Measurements from ENCODE around the gene STIP1. TPM values are rescaled to one million over a fixed set of nuclear protein-coding genes. Genes with fewer than 3 reads are reported as not detected.

Gene STIP1
- total RNA-seq, 1 experiment from 2014 or later, result 338 TPM

GRCh38 chr11:64178951-64179639 lies 6.9 kb upstream of the STIP1 start:
- no peak overlapping the region for H3K14ac ChIP-seq (ENCODE audit: insufficient read depth, low read length)
- H3K9me3 Mint-ChIP-seq, result peaks cover 2 to 5% of the 10 kb centered on the region in 2 experiments
- H3K4me1 ChIP-seq (ENCODE audit: insufficient read depth, low read length), result peaks cover 4% of the 10 kb centered on the region; the same call in 1 of the 2 replicates
- H3K4me2 ChIP-seq (ENCODE audit: insufficient read depth, insufficient read length, low read length), result no peak overlapping the region
- H3K27ac ChIP-seq (ENCODE audit: insufficient read length, low read depth, low read length), result no peak overlapping the region
- H3K23me2 ChIP-seq (ENCODE audit: insufficient read length, low read depth, low read length, poor library complexity, severe bottlenecking), result no peaks in the 10 kb centered on the region
- no peak overlapping the region for H2AK5ac ChIP-seq (ENCODE audit: insufficient read length, low read length)
- H3K36me3 Mint-ChIP-seq (ENCODE audit: insufficient read depth in 1 of 3, low read depth in 3 of 3), result peaks cover 20 to 34% (median 24%) of the 10 kb centered on the region in 3 experiments; a peak in 6 of 7 replicates
- no peak overlapping the region for H3K4me3 Mint-ChIP-seq
- no peak overlapping the region for H3K27ac Mint-ChIP-seq
- no peak overlapping the region for H2BK120ac ChIP-seq (ENCODE audit: low read depth, low read length, poor library complexity, severe bottlenecking)
- no peaks in the 10 kb centered on the region; the same call in 1 of the 2 replicates for H3K27me3 ChIP-seq (ENCODE audit: insufficient read depth, low read length)
- H3K79me1 ChIP-seq (ENCODE audit: insufficient read depth, low read depth, low read length, poor library complexity, severe bottlenecking), result no peaks in the 10 kb centered on the region
- H3K27me3 Mint-ChIP-seq (ENCODE audit: low read depth), result peaks cover 2% of the 10 kb centered on the region
- H4K91ac ChIP-seq (ENCODE audit: insufficient read length, low read depth, low read length), result no peak overlapping the region
- no peak for TF ChIP-seq CTCF (conservative IDR thresholded peaks at IDR 0.05)
- no peaks in the 10 kb centered on the region for H3K9me3 ChIP-seq (ENCODE audit: control insufficient read depth, low read depth, low read length)
- no peak overlapping the region for H3K4ac ChIP-seq (ENCODE audit: low read depth, low read length)
- no peak overlapping the region for H4K5ac ChIP-seq (ENCODE audit: insufficient read length, low read depth, low read length)
- H3K18ac ChIP-seq (ENCODE audit: insufficient read length, low read depth, low read length), result no peak overlapping the region
- WGBS (ENCODE audit: extremely low coverage, insufficient read length, low lambda C conversion rate), result no CpG with 5 or more reads among the region's 12 CpGs
- no peak overlapping the region for H2BK20ac ChIP-seq (ENCODE audit: low read depth, low read length, poor library complexity, severe bottlenecking)
- no peak overlapping the region for H4K8ac ChIP-seq (replicated peaks; ENCODE audit: insufficient read length, low read depth, low read length)
- no peak overlapping the region for H2BK5ac ChIP-seq (ENCODE audit: insufficient read length, low read length)
- no peak overlapping the region for H2BK12ac ChIP-seq (ENCODE audit: insufficient read length, low read depth, low read length)
- no peak for DNase-seq
- H3K23ac ChIP-seq (ENCODE audit: insufficient read length, low read depth, low read length), result no peak overlapping the region
- H2AFZ ChIP-seq (ENCODE audit: low read length), result no peak overlapping the region
- peaks cover 3% of the 10 kb centered on the region for H4K20me1 ChIP-seq (ENCODE audit: control insufficient read depth, insufficient read depth, insufficient read length)
- no peaks in the 10 kb centered on the region for H3K79me2 ChIP-seq (ENCODE audit: insufficient read depth, low read length)
- no peak overlapping the region for H3K56ac ChIP-seq (ENCODE audit: insufficient read length, low read depth, low read length)
- H3K9ac ChIP-seq (ENCODE audit: extremely low read depth, insufficient read length, low read length), result no peak overlapping the region
- H3T11ph ChIP-seq (ENCODE audit: low read length), result no peak overlapping the region
- H3K4me1 Mint-ChIP-seq, result peaks cover 22 to 24% of the 10 kb centered on the region in 2 experiments
- H2BK15ac ChIP-seq (ENCODE audit: low read depth, low read length), result no peak overlapping the region

Data from H9 (cell line).